Lung microvascular endothelial cell (primary cell): ENCODE measurements around the gene TSR1. TPM values are rescaled to one million over a fixed set of nuclear protein-coding genes. Genes with fewer than 3 reads are reported as not detected.

Source experiments
- DNase-seq, 2 donors: peaks; one replicate each; pipeline versions ENCODE4 v3.0.0 to v3.0.0-alpha.2; 2010; ENCODE audit warnings: low read depth in 2 of 2
- total RNA-seq: library from RNA; depleted of rRNA; stranded (reverse); fragments of >200 nt; gene quantifications from 2 replicates; pipeline ENCODE4 v1.2.1, GENCODE V29; 2014

Gene TSR1
- total RNA-seq, 1 donor from 2014 or later: 34.1 TPM

DNA sequence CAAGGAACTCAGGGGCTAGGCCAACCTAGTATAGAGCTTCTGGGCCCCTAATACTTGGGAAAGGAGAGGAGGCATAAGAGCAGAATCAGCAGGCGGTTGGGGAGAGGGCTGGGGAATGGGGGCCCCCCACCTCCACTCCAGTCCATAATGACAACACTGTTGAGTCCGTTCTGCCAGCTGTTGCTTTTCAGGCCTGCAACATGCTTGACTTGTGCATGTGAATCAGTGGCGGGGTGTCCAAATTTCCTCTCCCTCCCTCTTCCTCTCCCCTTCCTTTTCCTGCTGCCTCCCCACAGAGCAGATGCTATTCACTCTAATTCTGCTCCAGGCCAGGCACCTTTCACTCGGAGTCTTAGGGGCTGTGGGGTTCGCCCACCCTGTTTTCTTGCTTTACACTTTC is 32.8 kb upstream of the TSR1 start:
- DNase-seq: peak; percentile 48 to 51

DNA sequence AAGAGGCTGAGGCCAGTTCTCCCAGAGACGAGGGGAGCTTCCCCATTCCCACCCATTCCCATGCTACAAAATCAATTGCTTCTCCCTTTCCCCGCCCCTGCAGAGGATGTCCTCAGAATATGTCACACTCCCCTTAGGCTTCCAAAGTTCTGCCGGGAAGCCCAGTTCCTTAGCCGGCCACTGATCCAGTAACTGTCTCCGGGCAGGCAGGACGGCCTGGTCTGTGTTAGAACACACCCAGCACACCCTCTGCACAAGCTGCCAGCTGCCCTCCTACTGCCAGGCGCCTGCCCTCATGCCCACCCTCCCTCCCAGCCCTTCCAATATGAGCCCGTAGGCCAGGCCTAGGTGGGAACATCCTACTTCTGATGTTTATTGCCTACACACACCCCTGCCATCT is 32.1 kb upstream of the TSR1 start:
- no peak for DNase-seq

DNA sequence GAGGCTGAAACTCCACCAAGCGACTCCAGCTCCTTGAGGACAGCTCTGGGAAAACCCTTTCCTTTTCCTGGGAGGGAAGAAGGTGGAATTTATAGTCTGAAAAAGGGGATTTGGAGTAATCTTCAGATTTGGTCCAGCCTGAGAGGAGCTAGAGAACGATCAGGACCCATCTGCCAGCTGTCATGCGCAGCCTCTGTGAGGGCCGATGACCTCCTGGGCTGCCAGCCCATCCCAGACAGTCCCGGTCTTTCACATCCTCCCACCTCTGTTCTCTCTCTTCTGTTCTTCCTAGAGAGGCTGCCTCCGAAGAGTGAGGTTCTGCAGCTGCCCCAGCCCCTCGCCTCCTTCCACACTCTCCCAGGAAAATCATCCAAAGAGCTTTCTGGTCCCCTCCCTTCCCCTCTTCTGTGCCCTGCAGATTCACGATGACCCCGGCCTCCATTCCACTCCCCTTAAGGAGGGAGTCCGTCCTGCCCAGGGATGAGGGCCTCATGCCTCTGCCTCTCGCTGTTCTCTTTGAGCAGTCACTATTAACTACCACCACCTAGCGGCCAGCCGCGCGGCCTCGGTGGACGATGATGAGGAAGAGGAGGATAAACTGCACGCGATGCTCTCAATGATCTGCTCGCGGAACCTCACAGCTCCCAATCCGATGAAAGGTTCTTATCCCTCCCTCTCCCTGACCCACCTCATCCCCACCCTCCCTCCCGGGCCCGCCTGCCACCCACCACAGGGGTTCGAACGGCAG is 30.7 kb upstream of the TSR1 start:
- DNase-seq: no peak

DNA sequence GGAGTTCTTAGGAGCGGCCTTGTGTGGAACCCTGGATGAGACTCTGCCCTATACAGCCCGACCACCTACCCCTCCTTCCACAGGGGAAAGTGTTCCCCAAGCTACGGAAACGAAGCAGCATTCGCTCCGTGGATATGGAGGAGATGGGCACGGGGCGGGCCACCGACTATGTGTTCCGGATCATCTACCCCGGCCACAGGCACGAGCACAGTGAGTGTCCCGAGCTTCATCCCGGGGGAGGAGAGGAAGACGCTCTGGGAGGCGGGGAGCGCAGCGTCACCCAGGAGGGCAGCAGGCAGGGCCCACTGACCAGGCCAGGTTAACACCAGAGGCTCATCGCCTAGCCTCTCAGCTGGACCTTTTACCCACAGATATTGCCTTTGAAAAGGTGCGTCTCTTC is 28.9 kb upstream of the TSR1 start:
- no peak for DNase-seq

DNA sequence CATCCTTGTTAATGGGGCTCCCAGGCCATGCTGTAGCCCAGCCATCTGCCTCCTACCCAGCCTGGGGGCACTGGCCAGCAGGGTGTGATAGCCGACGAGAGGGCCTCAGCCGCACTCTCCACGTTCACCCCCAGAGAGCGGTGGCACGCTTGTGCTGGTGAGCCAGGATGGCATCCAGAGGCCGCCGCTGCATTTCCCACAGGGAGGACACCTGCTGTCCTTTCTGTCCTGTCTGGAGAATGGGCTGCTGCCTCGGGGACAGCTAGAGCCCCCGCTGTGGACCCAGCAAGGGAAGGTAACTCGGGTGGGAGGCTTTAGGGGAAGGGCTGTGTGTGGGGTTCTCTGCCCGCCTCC is 28.5 kb upstream of the TSR1 start:
- no peak for DNase-seq

DNA sequence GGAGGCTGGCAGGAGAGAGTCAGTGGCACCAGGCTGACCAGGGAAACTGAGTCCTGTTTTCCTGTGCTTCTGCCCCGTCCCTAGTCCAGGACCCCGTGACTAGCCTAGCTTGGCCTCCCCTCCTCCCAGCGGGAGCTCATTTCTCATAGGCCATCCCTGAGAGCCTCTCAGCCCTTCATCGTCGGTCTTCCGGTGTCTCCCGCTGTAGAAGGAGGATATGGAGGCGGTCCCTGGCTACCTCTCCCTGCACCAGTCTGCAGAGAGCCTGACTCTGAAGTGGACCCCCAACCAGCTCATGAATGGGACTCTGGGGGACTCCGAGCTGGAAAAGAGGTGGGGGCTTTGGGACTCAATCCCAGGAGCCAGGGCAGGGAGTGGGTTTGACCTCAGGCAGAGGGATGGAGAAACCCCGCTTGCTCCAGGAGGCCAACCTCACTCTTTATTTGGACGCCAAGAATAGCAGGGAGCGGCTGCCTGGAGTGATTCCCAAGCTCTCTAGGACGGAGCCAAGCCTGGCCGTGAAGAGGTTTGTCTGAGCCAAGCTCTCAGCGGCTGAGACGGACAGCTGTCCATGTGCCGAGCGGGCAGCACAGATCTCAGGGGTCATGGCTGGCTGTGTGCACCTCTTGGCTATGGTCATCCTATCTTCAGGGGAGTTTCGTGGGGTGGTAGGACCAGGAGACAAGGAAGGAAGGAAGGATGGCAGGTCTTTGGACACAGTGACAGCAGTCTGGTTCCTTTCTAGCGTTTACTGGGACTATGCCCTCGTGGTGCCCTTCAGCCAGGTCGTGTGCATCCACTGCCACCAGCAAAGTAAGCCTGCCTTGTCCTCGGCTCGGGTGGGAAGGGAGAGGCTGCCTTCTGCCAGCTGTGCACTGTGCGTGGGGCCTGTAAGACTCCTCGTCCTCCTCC is 27.9 kb upstream of the TSR1 start:
- no peak for DNase-seq

DNA sequence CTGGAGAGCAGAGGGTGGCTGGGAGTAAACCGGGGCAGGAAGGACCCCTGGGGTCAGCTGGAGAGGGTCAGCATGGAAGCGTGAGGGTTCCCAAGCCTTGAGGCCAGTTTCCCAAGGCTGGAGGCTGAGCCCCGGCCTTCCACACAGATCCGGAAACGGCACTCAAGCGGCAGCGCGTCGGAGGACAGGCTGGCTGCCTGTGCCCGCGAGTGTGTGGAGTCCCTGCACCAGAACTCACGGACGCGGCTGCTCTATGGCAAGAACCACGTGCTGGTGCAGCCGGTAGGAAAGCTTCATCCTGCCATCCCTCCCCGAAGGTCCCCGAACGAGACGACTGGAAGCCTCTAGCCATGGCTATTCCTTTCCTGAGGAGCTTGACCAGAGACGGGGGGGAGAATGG is 27.1 kb upstream of the TSR1 start:
- no peak for DNase-seq

DNA sequence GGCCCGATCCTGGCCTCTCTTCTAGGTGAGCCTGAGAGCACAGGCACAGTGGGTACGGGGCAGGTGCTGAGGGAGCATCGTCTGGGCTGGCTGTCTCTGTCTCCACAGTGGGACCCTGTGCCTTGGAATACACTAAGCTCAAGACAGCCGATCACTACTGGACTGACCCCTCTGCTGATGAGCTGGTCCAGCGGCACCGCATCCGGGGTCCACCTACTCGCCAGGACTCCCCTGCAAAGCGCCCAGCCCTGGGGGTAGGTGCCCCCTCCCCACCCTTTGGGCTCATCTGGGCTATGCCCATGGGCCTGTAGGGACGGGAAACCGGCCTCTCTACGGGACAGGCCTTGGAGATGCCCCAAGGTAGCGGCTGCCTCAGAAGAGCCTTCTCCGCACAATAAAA is 26.6 kb upstream of the TSR1 start:
- DNase-seq: no peak

DNA sequence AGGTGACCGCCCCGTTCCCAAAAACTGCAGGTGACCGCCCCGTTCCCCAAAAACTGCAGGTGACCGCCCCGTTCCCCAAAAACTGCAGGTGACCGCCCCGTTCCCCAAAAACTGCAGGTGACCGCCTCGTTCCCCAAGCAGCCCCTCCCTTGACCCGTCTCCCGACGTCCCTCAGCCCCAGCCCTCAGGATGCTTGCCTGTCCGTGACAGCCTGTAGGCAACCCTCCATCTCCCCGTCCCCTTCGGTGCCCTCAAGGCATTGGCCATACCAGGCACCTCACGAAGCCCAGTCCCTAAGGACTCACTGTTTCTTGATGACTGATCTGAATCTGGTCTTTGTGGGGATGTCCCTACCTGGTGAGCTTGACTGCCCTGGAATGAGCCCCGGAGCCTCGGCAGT is 26.2 kb upstream of the TSR1 start:
- DNase-seq: no peak

DNA sequence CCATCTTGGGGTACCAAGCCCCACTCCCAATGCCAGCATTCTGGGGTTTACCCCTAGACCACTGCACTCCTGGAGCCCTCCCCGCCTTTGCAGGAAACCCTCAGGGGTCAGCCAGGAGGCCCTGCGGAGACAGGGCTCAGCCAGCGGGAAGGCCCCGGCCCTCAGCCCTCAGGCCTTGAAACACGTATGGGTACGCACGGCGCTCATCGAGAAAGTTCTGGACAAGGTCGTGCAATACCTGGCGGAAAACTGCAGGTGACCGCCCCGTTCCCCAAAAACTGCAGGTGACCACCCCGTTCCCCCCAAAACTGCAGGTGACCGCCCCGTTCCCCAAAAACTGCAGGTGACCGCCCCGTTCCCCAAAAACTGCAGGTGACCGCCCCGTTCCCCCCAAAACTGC is 25.8 kb upstream of the TSR1 start:
- DNase-seq: no peak

DNA sequence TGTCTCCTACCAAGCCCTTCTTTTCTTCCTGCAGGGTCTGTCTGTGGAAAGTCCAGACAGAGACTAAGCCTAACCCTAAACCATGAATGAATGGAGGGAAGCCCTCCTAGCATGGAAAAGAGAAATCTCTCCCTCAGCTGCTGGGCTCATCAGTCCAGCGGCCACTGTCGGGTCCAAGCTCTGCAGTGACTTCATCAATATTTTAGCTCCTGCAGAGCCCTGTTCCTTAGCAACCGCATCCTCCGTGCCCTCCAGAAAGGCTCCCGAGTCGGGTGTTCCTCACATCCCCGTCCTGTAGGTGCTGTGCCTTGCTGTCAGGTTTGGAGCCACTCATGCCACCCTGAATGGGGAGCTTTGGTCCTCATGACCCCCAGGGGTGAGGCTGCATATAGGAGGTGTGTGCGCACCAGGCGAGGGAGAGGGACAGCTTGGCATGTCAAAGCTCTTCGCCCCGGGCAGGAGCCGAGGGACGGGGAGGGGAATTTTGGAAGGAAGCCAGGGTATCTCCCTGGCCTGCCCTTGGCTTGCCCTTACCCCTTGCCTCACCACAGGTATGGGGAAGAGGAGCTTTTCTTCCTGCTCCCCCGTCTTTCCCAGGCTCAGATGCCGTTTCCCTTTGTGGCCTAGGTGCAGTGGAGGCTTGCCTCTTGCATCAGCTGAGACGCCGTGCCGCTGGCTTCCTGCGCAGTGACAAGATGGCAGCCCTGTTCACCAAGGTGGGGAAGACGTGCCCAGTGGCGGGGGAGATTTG is 24.9 kb upstream of the TSR1 start:
- DNase-seq: no peak

DNA sequence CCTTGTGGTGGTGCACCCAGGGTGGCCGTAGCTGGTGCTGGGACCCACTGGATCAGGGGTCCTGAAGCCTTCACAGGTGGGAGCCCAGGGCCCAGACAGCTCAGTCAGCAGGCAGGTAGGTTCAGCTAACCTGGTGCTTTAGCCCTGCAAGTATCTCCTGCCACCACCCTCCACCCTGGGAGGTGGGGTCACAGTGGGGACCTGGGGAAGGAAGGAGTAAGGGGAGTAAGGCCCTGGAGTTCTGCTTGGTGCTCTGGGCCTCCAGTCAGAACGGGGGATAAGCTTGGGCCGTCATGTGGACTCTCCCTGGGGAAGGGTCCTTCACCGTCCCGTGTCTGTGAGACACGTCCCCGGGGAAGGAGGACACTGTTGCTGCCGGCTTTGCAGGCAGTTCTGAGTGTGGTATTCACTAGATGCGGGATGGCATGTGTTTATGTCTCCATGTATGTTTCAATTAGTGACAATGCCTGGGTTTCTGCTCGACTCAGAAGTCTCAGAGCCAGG is 21.7 kb upstream of the TSR1 start:
- no peak for DNase-seq

DNA sequence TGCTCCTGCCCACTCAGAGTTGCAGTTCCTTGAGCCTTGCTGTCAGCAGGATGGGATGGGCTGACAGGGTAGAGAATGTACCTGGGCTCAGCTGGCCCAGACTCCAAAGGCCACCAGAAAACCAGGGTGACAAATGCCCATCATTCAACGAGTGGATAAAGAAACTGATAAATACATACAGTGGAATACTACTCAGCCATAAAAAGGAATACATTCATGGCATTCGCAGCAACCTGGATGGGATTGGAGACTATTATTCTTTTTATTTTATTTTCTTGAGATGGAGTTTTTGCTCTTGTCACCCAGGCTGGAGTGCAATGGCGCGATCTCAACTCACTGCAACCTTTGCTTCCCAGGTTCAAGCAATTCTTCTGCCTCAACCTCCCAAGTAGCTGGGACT is 21.0 kb upstream of the TSR1 start:
- DNase-seq: no peak

DNA sequence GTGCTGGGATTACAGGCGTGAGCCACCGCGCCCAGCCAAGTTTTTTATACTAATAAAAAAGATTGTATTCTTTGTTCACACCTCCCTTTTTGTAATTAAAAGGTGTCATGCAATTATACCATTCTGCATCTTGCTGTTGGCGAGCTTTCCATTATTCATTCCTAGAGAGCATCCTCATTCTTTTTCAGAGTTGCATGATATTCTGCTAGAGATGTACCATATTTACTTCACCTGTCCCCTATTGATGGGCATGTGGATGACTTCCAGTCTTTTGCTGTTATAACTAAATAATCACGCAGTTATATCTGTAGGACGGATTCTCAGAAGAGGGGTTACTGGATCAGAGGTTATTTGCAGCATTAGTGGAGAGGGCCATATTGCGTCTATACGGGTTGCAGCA is 18.1 kb upstream of the TSR1 start:
- DNase-seq: no peak

DNA sequence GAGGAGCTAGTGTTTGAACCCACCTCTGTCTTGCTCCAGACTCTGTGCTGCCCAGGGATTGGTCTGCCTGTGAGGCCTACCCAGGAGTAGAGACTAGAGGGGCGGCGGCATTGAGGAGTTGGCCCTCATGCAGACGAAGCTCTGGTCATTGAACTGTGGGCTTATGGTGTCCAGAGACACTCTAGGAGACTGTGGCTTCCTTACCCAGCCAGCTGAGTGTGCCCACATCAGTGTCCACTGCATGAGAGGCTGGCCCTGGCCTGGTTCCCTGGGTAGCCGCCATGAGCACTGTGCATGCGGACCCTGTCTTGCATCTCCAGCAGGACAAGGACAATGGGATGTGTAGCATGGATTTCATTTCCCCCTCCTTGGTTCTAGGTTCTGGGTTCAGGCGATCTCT is 15.0 kb upstream of the TSR1 start:
- no peak for DNase-seq

DNA sequence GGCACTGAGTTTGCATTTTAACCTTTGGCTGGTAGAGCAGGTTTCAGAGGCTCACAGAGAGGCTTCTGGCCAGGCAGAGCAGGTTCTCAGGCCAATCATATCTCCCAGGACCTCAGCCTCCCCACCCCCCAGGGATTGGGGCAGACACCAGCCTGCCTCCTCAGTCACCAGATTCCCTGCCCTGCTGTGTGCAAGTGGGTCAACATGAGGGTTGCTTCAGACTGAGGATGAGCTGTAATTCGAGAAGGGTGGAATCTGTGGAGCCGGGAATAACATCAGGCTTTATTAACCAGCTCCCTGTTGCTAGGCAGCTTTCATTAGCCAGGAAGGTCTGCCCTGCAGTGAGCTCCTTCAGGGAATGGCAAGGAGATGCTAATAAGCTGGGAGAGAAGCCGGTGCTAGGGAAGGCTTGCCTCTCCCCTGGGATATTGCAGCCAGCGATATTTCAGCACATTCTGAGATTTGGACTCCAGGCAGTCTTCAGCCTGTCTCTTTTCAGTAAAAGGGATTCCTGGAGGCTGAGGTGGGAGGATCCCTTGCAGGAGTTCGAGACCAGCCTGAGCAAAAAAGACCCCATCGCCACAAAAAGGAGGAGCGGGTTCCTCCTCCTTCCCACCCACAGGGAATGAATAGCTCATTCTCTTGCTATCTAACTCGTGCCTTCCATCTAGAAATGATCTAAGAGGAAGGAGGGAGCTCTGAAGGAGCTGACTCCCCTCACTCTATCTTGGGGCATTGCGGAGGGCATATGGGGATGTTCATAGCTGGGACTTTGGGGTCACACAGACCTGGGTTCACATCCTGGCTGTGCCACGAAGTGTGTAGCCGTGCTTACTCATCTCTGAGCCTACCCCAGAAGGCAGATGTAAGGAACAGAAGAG is 11.8 kb upstream of the TSR1 start:
- no peak for DNase-seq

DNA sequence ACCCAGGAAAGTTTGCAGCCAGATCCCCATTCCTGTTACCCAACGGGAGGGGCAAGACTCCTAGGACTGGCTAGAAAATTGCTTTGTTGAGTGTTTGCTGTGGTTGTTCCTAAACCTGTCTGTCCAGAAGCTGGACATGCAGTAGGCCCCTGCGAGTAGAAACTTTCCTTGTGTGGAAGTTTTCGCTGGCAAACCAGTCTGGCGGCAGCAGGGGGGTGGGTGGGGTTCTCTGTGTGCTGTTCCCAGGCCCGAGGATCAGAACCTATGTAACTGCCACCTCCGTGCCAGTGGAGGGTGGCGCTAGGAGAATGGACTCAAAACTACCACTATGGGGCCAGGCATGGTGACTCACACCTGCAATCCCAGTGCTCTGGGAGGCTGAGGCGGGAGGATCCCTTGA is 10.2 kb upstream of the TSR1 start:
- DNase-seq: no peak

DNA sequence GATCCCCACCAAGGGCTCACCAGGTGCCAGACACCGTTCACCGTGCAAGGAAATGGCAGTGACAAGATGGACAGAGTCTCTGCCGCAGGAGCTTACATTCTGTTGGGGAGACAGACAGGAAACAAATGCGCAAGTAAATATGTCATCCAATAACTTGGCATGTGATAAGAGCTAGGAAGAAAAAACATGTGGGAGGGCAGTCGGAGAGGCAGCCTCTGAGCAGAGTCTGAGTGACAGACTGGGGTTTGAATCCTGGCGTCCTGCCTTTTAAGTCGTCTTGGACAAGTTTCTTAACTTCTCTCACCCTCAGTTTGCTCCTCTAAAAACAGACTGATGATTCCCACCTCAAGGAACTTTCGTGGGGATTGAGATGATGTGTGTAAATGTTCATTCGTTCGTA is 8.3 kb upstream of the TSR1 start:
- DNase-seq: no peak

DNA sequence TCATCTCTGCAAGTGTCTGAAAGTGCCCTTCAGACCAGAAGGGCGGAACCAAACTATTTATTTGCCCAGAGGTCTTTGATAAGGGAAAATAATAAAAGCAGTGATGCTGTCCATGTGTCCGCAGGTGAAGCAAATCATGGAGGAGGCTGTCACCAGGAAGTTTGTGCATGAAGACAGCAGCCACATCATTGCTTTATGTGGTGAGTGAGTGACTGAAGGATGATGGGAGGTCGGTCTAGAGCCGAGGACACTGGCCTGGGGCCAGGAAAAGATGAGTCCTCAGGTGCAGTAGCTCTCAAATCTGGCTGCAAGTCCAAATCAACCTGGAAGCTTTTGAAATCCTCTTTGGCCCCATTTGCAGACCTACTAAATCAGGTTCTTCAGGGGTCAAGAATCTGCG is 7.2 kb upstream of the TSR1 start:
- peak in 1 of 2 donors; percentile 65 for DNase-seq

DNA sequence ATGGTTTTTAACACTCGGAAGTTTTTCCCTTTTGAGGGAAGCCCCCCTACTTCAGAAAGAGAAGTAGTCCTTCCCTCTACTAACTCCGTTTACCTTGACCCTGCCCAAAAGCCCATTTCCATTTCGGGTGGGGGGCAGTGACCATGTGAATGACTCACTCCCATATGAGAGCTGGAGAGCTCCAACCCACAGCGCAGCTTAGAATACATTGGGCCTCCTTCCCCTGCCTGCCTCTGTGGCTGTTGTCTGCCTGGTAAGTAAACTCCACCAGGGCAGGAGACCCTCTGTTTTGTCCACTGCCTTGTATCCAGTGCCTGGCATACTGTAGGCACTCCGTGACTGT is 2.0 kb upstream of the TSR1 start:
- DNase-seq: peak in 1 of 2 donors; percentile 19
